Liver (tissue), 9 donors: ENCODE data around the gene KEAP1. TPM values are rescaled to one million over a fixed set of nuclear protein-coding genes. Genes with fewer than 3 reads are reported as not detected.

Experiments used
- DNase-seq: peaks from one replicate; pipeline ENCODE4 v3.0.0-alpha.2; 2017; ENCODE audit warnings: low spot score
- H3K27ac ChIP-seq, 2 donors: one replicate each; pipeline ENCODE4 v1.7.0; 2013; ENCODE audit warnings: inconsistent platforms in 2 of 2, low read length in 2 of 2, control low read depth in 1 of 2, low read depth in 1 of 2, mild to moderate bottlenecking in 1 of 2
- H3K27me3 ChIP-seq, 4 donors: one replicate each; pipeline versions ENCODE4 v1.6.1 to v1.7.0; 2013; ENCODE audit warnings: low read length in 3 of 4, inconsistent platforms in 1 of 4, mild to moderate bottlenecking in 1 of 4, moderate library complexity in 1 of 4; ENCODE audit not compliant: control insufficient read depth in 4 of 4, insufficient read depth in 4 of 4
- H3K36me3 ChIP-seq, 4 donors: one replicate each; pipeline versions ENCODE4 v1.6.1 to v1.7.0; 2013; ENCODE audit warnings: low read length in 3 of 4, mild to moderate bottlenecking in 3 of 4, low read depth in 1 of 4, moderate library complexity in 1 of 4; ENCODE audit not compliant: control insufficient read depth in 4 of 4, insufficient read depth in 3 of 4
- H3K4me1 ChIP-seq, 4 donors: one replicate each; pipeline versions ENCODE4 v1.6.1 to v1.7.0; 2013; ENCODE audit warnings: low read length in 3 of 4, mild to moderate bottlenecking in 3 of 4, moderate library complexity in 1 of 4; ENCODE audit not compliant: control insufficient read depth in 4 of 4, insufficient read depth in 4 of 4
- H3K4me3 ChIP-seq, 3 donors: one replicate each; pipeline versions ENCODE4 v1.6.1 to v1.7.0; 2013; ENCODE audit warnings: low read length in 3 of 3, control low read depth in 1 of 3, low read depth in 1 of 3, mild to moderate bottlenecking in 1 of 3
- H3K9ac ChIP-seq, 2 donors: one replicate each; pipeline ENCODE4 v1.7.0; 2013; ENCODE audit warnings: low read length in 2 of 2, mild to moderate bottlenecking in 2 of 2, moderate library complexity in 2 of 2, control low read depth in 1 of 2, low read depth in 1 of 2
- H3K9me3 ChIP-seq, 4 donors: one replicate each; pipeline versions ENCODE4 v1.6.1 to v1.7.0; 2013; ENCODE audit warnings: low read length in 3 of 4; ENCODE audit not compliant: control insufficient read depth in 4 of 4
- ATF3 ChIP-seq: IDR thresholded peaks from 2 replicates; pipeline ENCODE4 v1.6.1; 2016; ENCODE audit warnings: antibody characterized with exemption
- CTCF ChIP-seq: fragments of 150-350 bp; IDR thresholded peaks from 2 replicates; pipeline ENCODE4 v1.5.1; 2017; ENCODE audit warnings: improper control_type of control experiment, low read depth, low read length; ENCODE audit not compliant: missing input control
- EGR1 ChIP-seq, 2 donors: IDR thresholded peaks; 2 replicates each; pipeline ENCODE4 v1.6.1; 2016 to 2018; ENCODE audit warnings: antibody characterized with exemption in 2 of 2, low read depth in 2 of 2
- FOXA1 ChIP-seq: IDR thresholded peaks from 2 replicates; pipeline ENCODE4 v1.6.1; 2016; ENCODE audit warnings: antibody characterized with exemption
- FOXA2 ChIP-seq: IDR thresholded peaks from 2 replicates; pipeline ENCODE4 v1.6.1; 2016; ENCODE audit warnings: antibody characterized with exemption
- GABPA ChIP-seq, 2 donors: IDR thresholded peaks in 1 of 2; conservative IDR thresholded peaks in 1 of 2; 2 replicates each; pipeline ENCODE4 v1.6.1; 2016; ENCODE audit warnings: antibody characterized with exemption in 2 of 2, mild to moderate bottlenecking in 1 of 2, moderate library complexity in 1 of 2
- HNF4A ChIP-seq, 2 donors: conservative IDR thresholded peaks; 2 replicates each; pipeline ENCODE4 v1.6.1; 2016; ENCODE audit warnings: antibody characterized with exemption in 2 of 2, mild to moderate bottlenecking in 2 of 2
- HNF4G ChIP-seq: IDR thresholded peaks from 2 replicates; pipeline ENCODE4 v1.6.1; 2016; ENCODE audit warnings: antibody characterized with exemption
- JUND ChIP-seq, 2 donors: IDR thresholded peaks; 2 replicates each; pipeline ENCODE4 v1.6.1; 2016; ENCODE audit warnings: antibody characterized with exemption in 2 of 2
- MAX ChIP-seq: IDR thresholded peaks from 2 replicates; pipeline ENCODE4 v1.6.1; 2016; ENCODE audit warnings: antibody characterized with exemption
- NR2F2 ChIP-seq: IDR thresholded peaks from 2 replicates; pipeline ENCODE4 v1.6.1; 2016; ENCODE audit warnings: antibody characterized with exemption
- RAD21 ChIP-seq, 2 donors: IDR thresholded peaks; 2 replicates each; pipeline ENCODE4 v1.6.1; 2016; ENCODE audit warnings: antibody characterized with exemption in 2 of 2, mild to moderate bottlenecking in 2 of 2
- REST ChIP-seq: IDR thresholded peaks from 2 replicates; pipeline ENCODE4 v1.6.1; 2016; ENCODE audit warnings: antibody characterized with exemption, mild to moderate bottlenecking
- RXRA ChIP-seq, 2 donors: IDR thresholded peaks; 2 replicates each; pipeline ENCODE4 v1.6.1; 2017 to 2018; ENCODE audit warnings: antibody characterized with exemption in 2 of 2, mild to moderate bottlenecking in 1 of 2
- SP1 ChIP-seq: IDR thresholded peaks from 2 replicates; pipeline ENCODE4 v1.6.1; 2018; ENCODE audit warnings: antibody characterized with exemption, mild to moderate bottlenecking
- TAF1 ChIP-seq: conservative IDR thresholded peaks from 2 replicates; pipeline ENCODE4 v1.6.1; 2016; ENCODE audit warnings: antibody characterized with exemption, mild to moderate bottlenecking
- YY1 ChIP-seq: IDR thresholded peaks from 2 replicates; pipeline ENCODE4 v1.6.1; 2016; ENCODE audit warnings: antibody characterized with exemption, mild to moderate bottlenecking
- ZBTB33 ChIP-seq: IDR thresholded peaks from 2 replicates; pipeline ENCODE4 v1.6.1; 2016; ENCODE audit warnings: antibody characterized with exemption
- WGBS: extraction: QIAGEN DNeasy Blood & Tissue Kit; methylation state at CpG from one replicate; pipeline ENCODE4 v1.1.7; 2013; 5-methylcytosine and 5-hydroxymethylcytosine counted together
- polyA plus RNA-seq, 2 donors: library from polyadenylated mRNA; stranded (reverse) in 1 of 2; unstranded in 1 of 2; fragments of 200-250 nt in 1 of 2; fragments of >200 nt in 1 of 2; fragmentation: Nextera tagmentation in 1 of 2; extraction: Ambion mirVana in 1 of 2; gene quantifications; one replicate each; pipeline versions ENCODE4 v1.2.1 to v1.2.3, GENCODE V29; 2013 to 2015
- total RNA-seq, 2 donors: library from RNA; depleted of rRNA; stranded (reverse); fragments of >200 nt; gene quantifications; one replicate each; pipeline ENCODE4 v1.2.3, GENCODE V29; 2014
- donor health status: healthy.
- donor health status: healthy.
- donor health status: healthy.
- donor health status: healthy.
- donor health status: healthy.

The KEAP1 gene
- total and polyA plus RNA-seq, 4 donors, result 44.3 to 62.3 (median 48.0) TPM

DNA sequence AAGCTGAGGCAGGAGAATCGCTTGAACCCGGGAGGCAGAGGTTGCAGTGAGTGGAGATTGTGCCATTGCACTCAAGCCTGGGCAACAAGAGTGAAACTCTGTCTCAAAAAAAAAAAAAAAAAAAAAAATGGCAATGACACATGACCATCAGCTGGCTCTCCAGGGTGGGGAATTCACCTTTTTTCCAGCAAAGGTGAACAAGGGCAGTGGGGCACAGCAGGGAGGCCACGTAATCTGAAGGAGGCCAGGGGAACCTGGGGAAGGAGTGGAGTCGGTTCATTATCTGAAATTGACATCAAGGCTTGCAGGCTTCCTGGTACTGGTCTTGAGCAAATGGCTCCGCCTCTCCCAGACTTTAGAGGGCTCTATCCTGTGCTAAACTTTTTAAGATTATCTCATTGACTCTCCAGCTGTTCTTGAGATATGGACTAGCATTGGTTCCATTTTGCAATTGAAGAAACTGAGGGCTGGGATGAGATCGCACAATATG is 28.1 kb downstream of the KEAP1 start:
- Histone ChIP-seq H3K4me1 (peaks cover 0 to 5% (median under 1%) of the 10 kb centered on the region in 4 donors), H3K36me3 (no peaks in the 10 kb centered on the region), H3K4me3 (no peak overlapping the region), H3K9ac (no peak overlapping the region), H3K27me3 (no peaks in the 10 kb centered on the region), H3K27ac (no peak overlapping the region), H3K9me3 (no peaks in the 10 kb centered on the region)
- no peak for TF ChIP-seq ZBTB33
- TF ChIP-seq FOXA2, result no peak
- no peak for TF ChIP-seq GABPA (IDR thresholded peaks at IDR 0.05 in 1 of 2, conservative IDR thresholded peaks at IDR 0.05 in 1 of 2)
- TF ChIP-seq HNF4G, result no peak
- no peak for TF ChIP-seq TAF1
- TF ChIP-seq RXRA (IDR thresholded peaks at IDR 0.05), result no peak
- TF ChIP-seq SP1, result no peak
- no peak for TF ChIP-seq RAD21 (IDR thresholded peaks at IDR 0.05)
- no peak for TF ChIP-seq MAX
- no peak for TF ChIP-seq ATF3
- TF ChIP-seq FOXA1, result no peak
- no peak for TF ChIP-seq JUND (IDR thresholded peaks at IDR 0.05)
- no peak for TF ChIP-seq REST
- no peak for TF ChIP-seq CTCF
- TF ChIP-seq HNF4A (conservative IDR thresholded peaks at IDR 0.05), result no peak
- no peak for TF ChIP-seq NR2F2
- no peak for TF ChIP-seq EGR1 (IDR thresholded peaks at IDR 0.05; ENCODE audit: low read depth in 2 of 2)
- no peak for TF ChIP-seq YY1
- 63% methylated on average over 6 of the region's 6 CpGs for WGBS
- no peak for DNase-seq
